OCI-LY1 (cell line): ENCODE measurements around the gene ADAT2.

Source experiments
- EZH2 ChIP-seq: fragments of 200-600 bp; sonication (generic), shearing (Covaris generic); IDR thresholded peaks from 2 replicates; pipeline ENCODE4 v1.8.0; 2017; ENCODE audit warnings: borderline replicate concordance, mixed run types, mild to moderate bottlenecking, antibody characterized with exemption, low read length, moderate library complexity, mixed read lengths
- TF ChIP-seq, protein P1 (sequence below): fragments of 200-600 bp; sonication (generic), shearing (Covaris generic); IDR thresholded peaks from 2 replicates; pipeline ENCODE4 v1.5.1; 2017; ENCODE audit warnings: mild to moderate bottlenecking, antibody characterized with exemption, low read length, moderate library complexity, mixed read lengths

DNA sequence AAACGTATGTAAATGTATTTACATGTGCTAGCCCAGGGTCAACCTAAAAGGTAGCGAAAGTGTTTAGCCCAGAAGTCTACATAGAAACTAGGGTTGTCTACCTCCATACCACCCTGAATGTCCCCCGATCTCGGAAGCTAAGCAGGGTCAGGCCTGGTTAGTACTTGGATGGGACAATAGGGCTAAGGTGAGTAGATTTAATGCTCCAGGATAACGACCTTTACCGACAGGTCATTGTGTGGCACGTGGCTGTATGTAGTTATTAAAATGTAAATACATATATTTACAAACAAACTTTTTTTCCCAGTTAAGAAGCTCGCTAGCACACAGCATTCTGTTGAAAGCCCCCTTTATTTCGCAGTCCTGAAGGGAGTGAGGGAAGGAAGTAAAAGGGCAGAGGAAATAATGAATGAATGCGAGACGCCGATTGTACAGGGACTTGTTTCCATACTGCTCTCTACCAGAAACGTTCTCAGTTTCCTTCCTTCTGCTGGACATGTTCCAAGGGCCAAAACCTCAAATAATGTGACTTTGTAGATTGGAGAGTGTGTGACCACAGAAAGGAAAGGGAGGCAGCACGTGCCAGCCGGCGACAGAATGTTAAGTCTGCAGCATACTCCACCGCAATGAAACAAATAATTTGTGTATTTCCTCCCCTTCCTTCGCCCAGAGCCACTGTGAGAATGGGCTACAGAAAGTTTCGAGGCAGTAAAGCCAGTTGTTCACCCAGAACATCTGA lies 612 bp downstream of the ADAT2 start:
- no peak for TF ChIP-seq EZH2
- TF ChIP-seq, protein P1, sequence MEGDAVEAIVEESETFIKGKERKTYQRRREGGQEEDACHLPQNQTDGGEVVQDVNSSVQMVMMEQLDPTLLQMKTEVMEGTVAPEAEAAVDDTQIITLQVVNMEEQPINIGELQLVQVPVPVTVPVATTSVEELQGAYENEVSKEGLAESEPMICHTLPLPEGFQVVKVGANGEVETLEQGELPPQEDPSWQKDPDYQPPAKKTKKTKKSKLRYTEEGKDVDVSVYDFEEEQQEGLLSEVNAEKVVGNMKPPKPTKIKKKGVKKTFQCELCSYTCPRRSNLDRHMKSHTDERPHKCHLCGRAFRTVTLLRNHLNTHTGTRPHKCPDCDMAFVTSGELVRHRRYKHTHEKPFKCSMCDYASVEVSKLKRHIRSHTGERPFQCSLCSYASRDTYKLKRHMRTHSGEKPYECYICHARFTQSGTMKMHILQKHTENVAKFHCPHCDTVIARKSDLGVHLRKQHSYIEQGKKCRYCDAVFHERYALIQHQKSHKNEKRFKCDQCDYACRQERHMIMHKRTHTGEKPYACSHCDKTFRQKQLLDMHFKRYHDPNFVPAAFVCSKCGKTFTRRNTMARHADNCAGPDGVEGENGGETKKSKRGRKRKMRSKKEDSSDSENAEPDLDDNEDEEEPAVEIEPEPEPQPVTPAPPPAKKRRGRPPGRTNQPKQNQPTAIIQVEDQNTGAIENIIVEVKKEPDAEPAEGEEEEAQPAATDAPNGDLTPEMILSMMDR, result no peak
